Gastroesophageal sphincter (tissue), 3 donors: Measurements from ENCODE around the gene C9.

Experiments
- CTCF ChIP-seq, 4 experiments: fragments of 200-600 bp in 2 of 4; fragments of 450-650 bp in 2 of 4; sonication (generic) in 1 of 4; IDR thresholded peaks; one replicate each; pipeline ENCODE4 v1.5.1; 2017 to 2019; ENCODE audit warnings: antibody characterized with exemption in 4 of 4, mild to moderate bottlenecking in 2 of 4, moderate library complexity in 2 of 4
- POLR2A ChIP-seq, 2 donors: fragments of 450-650 bp; IDR thresholded peaks; one replicate each; pipeline ENCODE4 v1.6.1; 2017; ENCODE audit warnings: antibody characterized with exemption in 2 of 2, mild to moderate bottlenecking in 2 of 2, moderate library complexity in 1 of 2

- TF ChIP-seq CTCF (IDR thresholded peaks at IDR 0.05) (no peak), POLR2A (IDR thresholded peaks at IDR 0.05) (no peak)
Measured at GRCh38 chr5:39299962-39300361, 64.3 kb downstream of the C9 start.
